WTC11 (cell line): ENCODE data around the gene HMBS. TPM values are rescaled to one million over a fixed set of nuclear protein-coding genes. Genes with fewer than 3 reads are reported as not detected.
A peak's percentile ranks its signal among the peaks of the same experiment; 100 is the strongest.

Experiments
- ATAC-seq: fragments of 200-7000 bp; cut with Tn5 transposase; 2 replicates; pipeline ENCODE4 v1.10.0; 2021; ENCODE audit warnings: mild to moderate bottlenecking, moderate library complexity
- CTCF ChIA-PET: fragments of 300-600 bp; sonication (Branson Sonifier 250); formaldehyde crosslinking; loops from one replicate; lab custom pipeline; 2021; ENCODE audit warnings: antibody characterized with exemption; lab: Charles Lee
- POLR2A ChIA-PET: fragments of 350-600 bp; sonication (Branson Sonifier 250); formaldehyde crosslinking; loops from one replicate; lab custom pipeline; 2021; ENCODE audit warnings: antibody characterized with exemption; lab: Charles Lee
- DNase-seq: peaks from one replicate; pipeline ENCODE4 v3.0.0; 2021; ENCODE audit warnings: low spot score
- H3K27ac Mint-ChIP-seq: 2 replicates; pipeline ENCODE4 v1.8.0; 2021; ENCODE audit warnings: mixed read lengths
- H3K27me3 Mint-ChIP-seq: 2 replicates; pipeline ENCODE4 v1.8.0; 2021; ENCODE audit warnings: low read depth, mild to moderate bottlenecking, moderate library complexity, mixed read lengths
- H3K36me3 Mint-ChIP-seq: 2 replicates; pipeline ENCODE4 v1.8.0; 2021; ENCODE audit warnings: mixed read lengths
- H3K4me1 Mint-ChIP-seq: 2 replicates; pipeline ENCODE4 v1.8.0; 2022; ENCODE audit warnings: mixed read lengths
- H3K4me3 Mint-ChIP-seq: 2 replicates; pipeline ENCODE4 v1.8.0; 2021; ENCODE audit warnings: mild to moderate bottlenecking, moderate library complexity, mixed read lengths
- H3K9me3 Mint-ChIP-seq: 2 replicates; pipeline ENCODE4 v1.8.0; 2021; ENCODE audit warnings: mixed read lengths
- EMX1 ChIP-seq: fragments of 250-450 bp; sonication (Bioruptor Pico); IDR thresholded peaks from 2 replicates; pipeline ENCODE4 v1.8.0; 2021; ENCODE audit warnings: mild to moderate bottlenecking
- ETV6 ChIP-seq: sonication (generic); formaldehyde crosslinking; IDR thresholded peaks from 2 replicates; pipeline ENCODE4 v1.8.1; 2022; ENCODE audit warnings: mild to moderate bottlenecking, missing genetic modification reagents
- FOXP1 ChIP-seq: sonication (generic); formaldehyde crosslinking; IDR thresholded peaks from 2 replicates; pipeline ENCODE4 v1.8.0; 2022; ENCODE audit warnings: missing genetic modification reagents, mild to moderate bottlenecking, moderate library complexity, borderline replicate concordance
- GTF2I ChIP-seq: fragments of 250-450 bp; sonication (Bioruptor Pico); conservative IDR thresholded peaks from 2 replicates; pipeline ENCODE4 v1.4.0; 2021; ENCODE audit warnings: mild to moderate bottlenecking
- SP1 ChIP-seq: sonication (generic); formaldehyde crosslinking; conservative IDR thresholded peaks from 2 replicates; pipeline ENCODE4 v1.8.1; 2022; ENCODE audit warnings: missing genetic modification reagents
- ZNF121 ChIP-seq: sonication (generic); formaldehyde crosslinking; IDR thresholded peaks from 2 replicates; pipeline ENCODE4 v1.8.0; 2023; ENCODE audit warnings: missing genetic modification reagents
- total RNA-seq: library from RNA; stranded (reverse); gene quantifications from 3 replicates; pipeline ENCODE4 v1.2.3, GENCODE V29; 2021
- TF ChIP-seq, protein P1 (sequence below): sonication (generic); formaldehyde crosslinking; IDR thresholded peaks from 2 replicates; pipeline ENCODE4 v1.8.1; 2022; ENCODE audit warnings: low read depth, missing genetic modification reagents, borderline replicate concordance
- TF ChIP-seq, protein P2 (sequence below): sonication (generic); formaldehyde crosslinking; IDR thresholded peaks from 2 replicates; pipeline ENCODE4 v1.8.0; 2022; ENCODE audit warnings: mild to moderate bottlenecking, missing genetic modification reagents
- TF ChIP-seq, protein P3 (sequence below): fragments of 250-450 bp; sonication (Bioruptor Pico); IDR thresholded peaks from 2 replicates; pipeline ENCODE4 v1.9.0; 2021; ENCODE audit warnings: mild to moderate bottlenecking
- TF ChIP-seq, protein P4 (sequence below): fragments of 250-450 bp; sonication (Bioruptor Pico); conservative IDR thresholded peaks from 2 replicates; pipeline ENCODE4 v1.9.0; 2021; ENCODE audit warnings: mild to moderate bottlenecking
- TF ChIP-seq, protein P5 (sequence below): fragments of 200-600 bp; IDR thresholded peaks from 2 replicates; pipeline ENCODE4 v1.8.0; 2022; ENCODE audit warnings: antibody characterized with exemption
- TF ChIP-seq, protein P6 (sequence below): sonication (generic); formaldehyde crosslinking; IDR thresholded peaks from 2 replicates; pipeline ENCODE4 v1.8.0; 2022; ENCODE audit warnings: missing genetic modification reagents
- TF ChIP-seq, protein P7 (sequence below): sonication (generic); formaldehyde crosslinking; IDR thresholded peaks from 2 replicates; pipeline ENCODE4 v1.8.0; 2023; ENCODE audit warnings: missing genetic modification reagents, mild to moderate bottlenecking, borderline replicate concordance

HMBS gene
- total RNA-seq, 1 experiment from 2014 or later: 62.3 TPM

DNA sequence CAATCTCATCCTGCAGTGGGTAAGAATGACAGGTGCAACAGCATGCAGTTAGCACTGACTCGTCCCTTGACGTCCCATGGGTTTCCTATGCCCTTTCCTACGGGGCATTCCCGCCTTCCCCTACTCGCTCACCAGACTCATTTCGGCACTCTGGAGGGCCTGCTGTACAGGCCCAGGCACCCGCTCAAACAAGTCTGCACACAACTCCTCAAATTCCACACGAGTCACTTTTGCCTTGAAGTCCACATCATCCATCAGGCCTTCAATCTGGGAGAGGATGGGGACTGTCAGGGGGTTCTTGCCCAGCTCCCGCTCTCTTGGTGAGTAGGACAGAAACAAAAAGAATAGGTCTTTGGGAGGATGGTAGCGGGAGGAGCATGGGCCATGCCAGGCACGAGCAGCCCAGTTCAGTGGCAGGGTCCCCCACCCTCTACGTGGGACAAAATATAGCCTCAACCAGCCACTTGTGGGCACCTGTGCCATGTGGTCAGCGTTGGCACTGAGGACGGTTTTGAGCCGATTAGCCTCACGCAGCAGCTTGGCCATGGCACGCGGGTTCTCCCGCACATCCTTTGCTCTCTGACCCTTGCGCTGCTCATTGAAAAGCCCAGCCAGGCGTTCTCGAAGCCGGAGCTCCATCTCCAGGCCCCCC, 32.4 kb upstream of the HMBS start:
- Mint-ChIP-seq H3K9me3 (no peaks in the 10 kb centered on the region), H3K27me3 (no peaks in the 10 kb centered on the region), H3K4me3 (no peak overlapping the region), H3K4me1 (peaks cover 9% of the 10 kb centered on the region), H3K27ac (no peak overlapping the region), H3K36me3 (peaks cover 76% of the 10 kb centered on the region)
- ATAC-seq: no peak
- POLR2A ChIA-PET: interaction anchor here (1.1 kb wide), 1 partner anchor 47 kb away, joined by 3 read pairs; no protein-coding TSS in a partner anchor
- CTCF ChIA-PET: no interaction called here
- no peak for DNase-seq
- TF ChIP-seq, protein P1, sequence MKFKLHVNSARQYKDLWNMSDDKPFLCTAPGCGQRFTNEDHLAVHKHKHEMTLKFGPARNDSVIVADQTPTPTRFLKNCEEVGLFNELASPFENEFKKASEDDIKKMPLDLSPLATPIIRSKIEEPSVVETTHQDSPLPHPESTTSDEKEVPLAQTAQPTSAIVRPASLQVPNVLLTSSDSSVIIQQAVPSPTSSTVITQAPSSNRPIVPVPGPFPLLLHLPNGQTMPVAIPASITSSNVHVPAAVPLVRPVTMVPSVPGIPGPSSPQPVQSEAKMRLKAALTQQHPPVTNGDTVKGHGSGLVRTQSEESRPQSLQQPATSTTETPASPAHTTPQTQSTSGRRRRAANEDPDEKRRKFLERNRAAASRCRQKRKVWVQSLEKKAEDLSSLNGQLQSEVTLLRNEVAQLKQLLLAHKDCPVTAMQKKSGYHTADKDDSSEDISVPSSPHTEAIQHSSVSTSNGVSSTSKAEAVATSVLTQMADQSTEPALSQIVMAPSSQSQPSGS (CRISPR knock-in tag): no peak
- TF ChIP-seq, protein P2, sequence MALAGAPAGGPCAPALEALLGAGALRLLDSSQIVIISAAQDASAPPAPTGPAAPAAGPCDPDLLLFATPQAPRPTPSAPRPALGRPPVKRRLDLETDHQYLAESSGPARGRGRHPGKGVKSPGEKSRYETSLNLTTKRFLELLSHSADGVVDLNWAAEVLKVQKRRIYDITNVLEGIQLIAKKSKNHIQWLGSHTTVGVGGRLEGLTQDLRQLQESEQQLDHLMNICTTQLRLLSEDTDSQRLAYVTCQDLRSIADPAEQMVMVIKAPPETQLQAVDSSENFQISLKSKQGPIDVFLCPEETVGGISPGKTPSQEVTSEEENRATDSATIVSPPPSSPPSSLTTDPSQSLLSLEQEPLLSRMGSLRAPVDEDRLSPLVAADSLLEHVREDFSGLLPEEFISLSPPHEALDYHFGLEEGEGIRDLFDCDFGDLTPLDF (CRISPR knock-in tag): no peak
- TF ChIP-seq, protein P3, sequence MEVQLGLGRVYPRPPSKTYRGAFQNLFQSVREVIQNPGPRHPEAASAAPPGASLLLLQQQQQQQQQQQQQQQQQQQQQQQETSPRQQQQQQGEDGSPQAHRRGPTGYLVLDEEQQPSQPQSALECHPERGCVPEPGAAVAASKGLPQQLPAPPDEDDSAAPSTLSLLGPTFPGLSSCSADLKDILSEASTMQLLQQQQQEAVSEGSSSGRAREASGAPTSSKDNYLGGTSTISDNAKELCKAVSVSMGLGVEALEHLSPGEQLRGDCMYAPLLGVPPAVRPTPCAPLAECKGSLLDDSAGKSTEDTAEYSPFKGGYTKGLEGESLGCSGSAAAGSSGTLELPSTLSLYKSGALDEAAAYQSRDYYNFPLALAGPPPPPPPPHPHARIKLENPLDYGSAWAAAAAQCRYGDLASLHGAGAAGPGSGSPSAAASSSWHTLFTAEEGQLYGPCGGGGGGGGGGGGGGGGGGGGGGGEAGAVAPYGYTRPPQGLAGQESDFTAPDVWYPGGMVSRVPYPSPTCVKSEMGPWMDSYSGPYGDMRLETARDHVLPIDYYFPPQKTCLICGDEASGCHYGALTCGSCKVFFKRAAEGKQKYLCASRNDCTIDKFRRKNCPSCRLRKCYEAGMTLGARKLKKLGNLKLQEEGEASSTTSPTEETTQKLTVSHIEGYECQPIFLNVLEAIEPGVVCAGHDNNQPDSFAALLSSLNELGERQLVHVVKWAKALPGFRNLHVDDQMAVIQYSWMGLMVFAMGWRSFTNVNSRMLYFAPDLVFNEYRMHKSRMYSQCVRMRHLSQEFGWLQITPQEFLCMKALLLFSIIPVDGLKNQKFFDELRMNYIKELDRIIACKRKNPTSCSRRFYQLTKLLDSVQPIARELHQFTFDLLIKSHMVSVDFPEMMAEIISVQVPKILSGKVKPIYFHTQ (CRISPR knock-in tag): no peak
- TF ChIP-seq, protein P4, sequence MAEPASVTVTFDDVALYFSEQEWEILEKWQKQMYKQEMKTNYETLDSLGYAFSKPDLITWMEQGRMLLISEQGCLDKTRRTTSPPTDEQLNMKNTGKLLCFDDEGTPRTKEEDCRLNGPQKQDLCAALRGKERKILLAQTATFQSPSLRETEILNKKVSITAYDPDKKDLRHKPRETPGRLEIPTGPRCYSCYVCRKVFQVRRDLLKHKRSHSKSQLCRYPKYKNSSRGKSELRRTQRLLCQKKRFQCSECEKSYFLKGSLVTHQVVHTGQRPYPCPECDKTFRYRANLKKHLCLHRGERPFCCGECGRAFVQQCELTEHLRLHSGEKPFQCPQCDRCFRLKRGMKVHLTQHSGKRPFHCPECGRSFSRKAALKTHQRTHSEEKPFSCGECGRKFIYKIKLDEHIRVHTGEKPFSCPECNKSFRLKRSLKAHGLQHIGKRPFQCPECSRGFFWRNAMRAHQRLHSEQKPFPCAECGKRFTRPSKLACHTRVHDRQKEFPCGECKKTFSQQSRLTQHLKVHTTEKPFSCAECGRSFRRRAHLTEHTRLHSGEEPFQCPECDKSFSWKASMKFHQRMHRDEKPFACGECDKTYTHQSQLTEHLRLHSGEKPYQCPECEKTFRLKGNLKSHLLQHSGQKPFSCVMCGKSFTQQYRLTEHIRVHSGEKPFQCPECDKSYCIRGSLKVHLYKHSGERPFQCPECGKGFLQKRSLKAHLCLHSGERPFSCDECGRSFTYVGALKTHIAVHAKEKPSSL (CRISPR knock-in tag): no peak
- TF ChIP-seq SP1 (CRISPR knock-in tag) (no peak), ETV6 (CRISPR knock-in tag) (no peak)

DNA sequence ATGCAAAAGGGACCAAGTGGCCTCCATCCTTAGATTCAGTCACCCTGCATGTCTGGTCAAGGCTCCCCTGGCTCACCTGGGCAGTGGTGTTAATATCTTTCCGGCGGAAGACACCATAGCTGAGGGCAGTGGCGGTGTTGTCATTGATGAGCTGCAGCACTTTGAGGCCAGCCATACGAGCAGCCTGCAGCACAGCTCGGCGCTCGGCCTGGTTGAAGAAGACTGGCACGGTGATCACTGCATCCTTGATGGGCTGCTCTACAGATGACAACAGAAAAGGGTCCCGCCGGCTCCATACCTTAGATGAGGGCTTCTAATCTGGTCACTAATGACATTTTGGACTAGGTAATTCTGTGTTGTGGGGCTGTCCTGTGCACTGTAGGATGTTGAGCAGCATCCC, 30.3 kb upstream of the HMBS start:
- Mint-ChIP-seq H3K9me3 (no peaks in the 10 kb centered on the region), H3K27me3 (no peaks in the 10 kb centered on the region), H3K27ac (no peak overlapping the region), H3K4me1 (peaks cover 17% of the 10 kb centered on the region), H3K36me3 (peaks cover 60% of the 10 kb centered on the region), H3K4me3 (peak overlapping the region; percentile 39; the same call in 1 of the 2 replicates)
- ATAC-seq (no peak), DNase-seq (no peak)
- ChIA-PET CTCF (interaction anchor here (1.1 to 1.6 kb wide), 2 partner anchors 115 to 124 kb away, joined by 3 read pairs; no protein-coding TSS in a partner anchor), POLR2A (interaction anchor here (0.5 kb wide), 1 partner anchor 312 kb away, joined by 3 read pairs; no protein-coding TSS in a partner anchor)
- TF ChIP-seq EMX1 (CRISPR knock-in tag) (no peak), ZNF121 (CRISPR knock-in tag) (no peak), GTF2I (CRISPR knock-in tag) (no peak), FOXP1 (CRISPR knock-in tag) (no peak)
- TF ChIP-seq, protein P5, sequence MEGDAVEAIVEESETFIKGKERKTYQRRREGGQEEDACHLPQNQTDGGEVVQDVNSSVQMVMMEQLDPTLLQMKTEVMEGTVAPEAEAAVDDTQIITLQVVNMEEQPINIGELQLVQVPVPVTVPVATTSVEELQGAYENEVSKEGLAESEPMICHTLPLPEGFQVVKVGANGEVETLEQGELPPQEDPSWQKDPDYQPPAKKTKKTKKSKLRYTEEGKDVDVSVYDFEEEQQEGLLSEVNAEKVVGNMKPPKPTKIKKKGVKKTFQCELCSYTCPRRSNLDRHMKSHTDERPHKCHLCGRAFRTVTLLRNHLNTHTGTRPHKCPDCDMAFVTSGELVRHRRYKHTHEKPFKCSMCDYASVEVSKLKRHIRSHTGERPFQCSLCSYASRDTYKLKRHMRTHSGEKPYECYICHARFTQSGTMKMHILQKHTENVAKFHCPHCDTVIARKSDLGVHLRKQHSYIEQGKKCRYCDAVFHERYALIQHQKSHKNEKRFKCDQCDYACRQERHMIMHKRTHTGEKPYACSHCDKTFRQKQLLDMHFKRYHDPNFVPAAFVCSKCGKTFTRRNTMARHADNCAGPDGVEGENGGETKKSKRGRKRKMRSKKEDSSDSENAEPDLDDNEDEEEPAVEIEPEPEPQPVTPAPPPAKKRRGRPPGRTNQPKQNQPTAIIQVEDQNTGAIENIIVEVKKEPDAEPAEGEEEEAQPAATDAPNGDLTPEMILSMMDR: no peak
- TF ChIP-seq, protein P6, sequence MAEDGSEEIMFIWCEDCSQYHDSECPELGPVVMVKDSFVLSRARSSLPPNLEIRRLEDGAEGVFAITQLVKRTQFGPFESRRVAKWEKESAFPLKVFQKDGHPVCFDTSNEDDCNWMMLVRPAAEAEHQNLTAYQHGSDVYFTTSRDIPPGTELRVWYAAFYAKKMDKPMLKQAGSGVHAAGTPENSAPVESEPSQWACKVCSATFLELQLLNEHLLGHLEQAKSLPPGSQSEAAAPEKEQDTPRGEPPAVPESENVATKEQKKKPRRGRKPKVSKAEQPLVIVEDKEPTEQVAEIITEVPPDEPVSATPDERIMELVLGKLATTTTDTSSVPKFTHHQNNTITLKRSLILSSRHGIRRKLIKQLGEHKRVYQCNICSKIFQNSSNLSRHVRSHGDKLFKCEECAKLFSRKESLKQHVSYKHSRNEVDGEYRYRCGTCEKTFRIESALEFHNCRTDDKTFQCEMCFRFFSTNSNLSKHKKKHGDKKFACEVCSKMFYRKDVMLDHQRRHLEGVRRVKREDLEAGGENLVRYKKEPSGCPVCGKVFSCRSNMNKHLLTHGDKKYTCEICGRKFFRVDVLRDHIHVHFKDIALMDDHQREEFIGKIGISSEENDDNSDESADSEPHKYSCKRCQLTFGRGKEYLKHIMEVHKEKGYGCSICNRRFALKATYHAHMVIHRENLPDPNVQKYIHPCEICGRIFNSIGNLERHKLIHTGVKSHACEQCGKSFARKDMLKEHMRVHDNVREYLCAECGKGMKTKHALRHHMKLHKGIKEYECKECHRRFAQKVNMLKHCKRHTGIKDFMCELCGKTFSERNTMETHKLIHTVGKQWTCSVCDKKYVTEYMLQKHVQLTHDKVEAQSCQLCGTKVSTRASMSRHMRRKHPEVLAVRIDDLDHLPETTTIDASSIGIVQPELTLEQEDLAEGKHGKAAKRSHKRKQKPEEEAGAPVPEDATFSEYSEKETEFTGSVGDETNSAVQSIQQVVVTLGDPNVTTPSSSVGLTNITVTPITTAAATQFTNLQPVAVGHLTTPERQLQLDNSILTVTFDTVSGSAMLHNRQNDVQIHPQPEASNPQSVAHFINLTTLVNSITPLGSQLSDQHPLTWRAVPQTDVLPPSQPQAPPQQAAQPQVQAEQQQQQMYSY (CRISPR knock-in tag): no peak
- TF ChIP-seq, protein P7, sequence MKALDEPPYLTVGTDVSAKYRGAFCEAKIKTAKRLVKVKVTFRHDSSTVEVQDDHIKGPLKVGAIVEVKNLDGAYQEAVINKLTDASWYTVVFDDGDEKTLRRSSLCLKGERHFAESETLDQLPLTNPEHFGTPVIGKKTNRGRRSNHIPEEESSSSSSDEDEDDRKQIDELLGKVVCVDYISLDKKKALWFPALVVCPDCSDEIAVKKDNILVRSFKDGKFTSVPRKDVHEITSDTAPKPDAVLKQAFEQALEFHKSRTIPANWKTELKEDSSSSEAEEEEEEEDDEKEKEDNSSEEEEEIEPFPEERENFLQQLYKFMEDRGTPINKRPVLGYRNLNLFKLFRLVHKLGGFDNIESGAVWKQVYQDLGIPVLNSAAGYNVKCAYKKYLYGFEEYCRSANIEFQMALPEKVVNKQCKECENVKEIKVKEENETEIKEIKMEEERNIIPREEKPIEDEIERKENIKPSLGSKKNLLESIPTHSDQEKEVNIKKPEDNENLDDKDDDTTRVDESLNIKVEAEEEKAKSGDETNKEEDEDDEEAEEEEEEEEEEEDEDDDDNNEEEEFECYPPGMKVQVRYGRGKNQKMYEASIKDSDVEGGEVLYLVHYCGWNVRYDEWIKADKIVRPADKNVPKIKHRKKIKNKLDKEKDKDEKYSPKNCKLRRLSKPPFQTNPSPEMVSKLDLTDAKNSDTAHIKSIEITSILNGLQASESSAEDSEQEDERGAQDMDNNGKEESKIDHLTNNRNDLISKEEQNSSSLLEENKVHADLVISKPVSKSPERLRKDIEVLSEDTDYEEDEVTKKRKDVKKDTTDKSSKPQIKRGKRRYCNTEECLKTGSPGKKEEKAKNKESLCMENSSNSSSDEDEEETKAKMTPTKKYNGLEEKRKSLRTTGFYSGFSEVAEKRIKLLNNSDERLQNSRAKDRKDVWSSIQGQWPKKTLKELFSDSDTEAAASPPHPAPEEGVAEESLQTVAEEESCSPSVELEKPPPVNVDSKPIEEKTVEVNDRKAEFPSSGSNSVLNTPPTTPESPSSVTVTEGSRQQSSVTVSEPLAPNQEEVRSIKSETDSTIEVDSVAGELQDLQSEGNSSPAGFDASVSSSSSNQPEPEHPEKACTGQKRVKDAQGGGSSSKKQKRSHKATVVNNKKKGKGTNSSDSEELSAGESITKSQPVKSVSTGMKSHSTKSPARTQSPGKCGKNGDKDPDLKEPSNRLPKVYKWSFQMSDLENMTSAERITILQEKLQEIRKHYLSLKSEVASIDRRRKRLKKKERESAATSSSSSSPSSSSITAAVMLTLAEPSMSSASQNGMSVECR (CRISPR knock-in tag): no peak
